GM23248 (cell line): ENCODE results near the gene ASTN1.

Source experiments
- EZH2 ChIP-seq: fragments of 200-600 bp; sonication (generic); IDR thresholded peaks from 2 replicates; pipeline ENCODE4 v1.6.1; 2018; ENCODE audit warnings: antibody characterized with exemption, mild to moderate bottlenecking; ENCODE audit not compliant: insufficient read depth, poor library complexity, severe bottlenecking
- EZH2phosphoT487 ChIP-seq: fragments of 200-600 bp; sonication (generic); IDR thresholded peaks from 2 replicates; pipeline ENCODE4 v1.6.1; 2018; ENCODE audit warnings: antibody characterized with exemption, moderate library complexity, mild to moderate bottlenecking, low read depth; ENCODE audit not compliant: insufficient read depth

- TF ChIP-seq EZH2: no peak
- no peak for TF ChIP-seq EZH2phosphoT487
These were observed 119.4 kb downstream of the ASTN1 start for GRCh38 chr1:177045151-177045550.
